HG03575 (cell line): Measurements from ENCODE around the gene SCD5.

Experiments
- ATAC-seq: cut with Tn5 transposase; IDR thresholded peaks from one replicate; pipeline ENCODE4 v1.9.1; 2021; ENCODE audit not compliant: unreplicated experiment, insufficient number of reproducible peaks, low FRiP score; ENCODE audit errors: extremely low read depth

Gene SCD5

DNA sequence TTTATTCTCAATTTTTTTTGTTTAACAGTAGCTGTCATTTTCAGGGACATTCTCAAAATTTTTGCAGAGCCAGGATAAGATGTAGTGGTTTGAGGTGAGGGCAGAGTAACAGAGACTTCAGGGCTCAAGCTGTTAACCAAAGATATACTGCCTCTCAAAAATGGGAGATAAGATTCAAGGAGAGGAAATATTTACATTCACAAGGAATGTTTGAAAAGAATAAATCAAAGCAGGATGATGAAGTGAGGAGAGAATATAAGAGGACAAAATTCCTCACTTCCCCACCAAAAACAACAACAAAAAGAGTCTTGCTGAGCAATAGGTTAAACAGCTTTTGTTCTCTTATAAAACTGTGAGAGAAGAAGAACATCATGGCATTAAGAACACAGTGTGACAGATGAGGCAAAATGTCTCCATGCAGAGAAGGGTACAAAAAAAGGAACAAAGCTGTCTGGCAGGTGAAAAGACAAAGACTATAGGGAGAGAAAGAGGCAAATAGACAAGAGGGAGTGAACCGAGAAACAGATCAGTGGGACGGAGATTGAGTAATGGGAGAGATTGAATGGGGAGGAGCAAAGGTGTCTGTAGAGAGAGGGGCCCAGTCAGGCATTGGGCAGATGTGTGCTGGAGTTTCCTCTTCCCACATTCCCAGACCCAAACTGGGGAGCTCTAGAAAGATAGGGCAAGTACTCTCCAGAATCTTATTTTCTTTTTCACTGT lies 130.7 kb downstream of the SCD5 start:
- no peak for ATAC-seq

DNA sequence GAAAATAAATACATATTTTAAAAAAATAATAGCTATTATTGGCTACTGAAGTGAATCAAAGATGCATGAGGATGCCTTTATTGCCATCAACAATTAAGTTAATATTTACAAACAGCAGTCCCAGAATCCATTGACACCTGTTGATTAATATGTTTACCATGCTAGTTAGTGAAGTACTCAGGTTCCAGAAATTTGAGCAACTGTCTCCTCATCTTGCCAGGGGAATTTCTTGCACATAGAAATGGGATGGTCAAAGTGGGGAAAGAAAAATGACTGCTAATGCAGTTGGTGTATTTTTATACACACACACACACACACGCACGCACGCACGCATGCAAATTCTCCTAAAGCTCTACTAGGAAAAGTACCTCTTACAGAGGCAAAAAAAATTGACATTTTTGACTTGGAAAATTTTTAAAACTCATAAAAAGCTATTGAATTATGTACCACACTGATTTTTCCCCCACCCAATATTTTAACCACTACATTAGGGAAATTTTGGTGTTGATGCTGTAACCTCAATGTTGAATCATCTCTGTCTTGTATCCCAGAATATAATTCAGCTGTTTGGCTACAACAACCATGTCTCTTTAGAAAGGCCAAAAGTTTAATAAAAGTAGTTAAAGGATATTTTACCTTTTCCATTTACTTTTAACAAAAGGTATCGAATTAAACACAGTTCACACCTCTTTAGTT lies 131.5 kb downstream of the SCD5 start:
- ATAC-seq, result no peak

- no peak for ATAC-seq
These were observed 137.2 kb downstream of the SCD5 start for GRCh38 chr4:82661181-82661992.

DNA sequence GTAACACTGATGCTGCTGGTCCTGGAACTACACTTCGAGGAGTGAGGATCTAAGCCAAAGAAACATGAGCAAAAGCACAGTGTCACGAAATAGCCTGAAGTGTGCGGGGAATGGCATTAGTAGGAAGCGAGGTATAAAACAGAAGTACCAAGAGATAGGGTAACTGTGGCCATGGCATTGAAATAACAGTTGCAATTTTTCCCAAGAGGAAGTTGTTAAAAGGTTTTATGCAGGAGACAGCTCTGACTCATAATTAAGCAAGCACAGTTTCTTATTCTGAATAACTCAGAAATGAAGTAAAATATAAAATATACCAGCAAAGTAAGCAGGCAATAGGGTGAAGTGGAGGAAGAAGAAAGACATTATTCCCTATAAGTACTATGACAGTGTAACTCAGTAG lies 146.5 kb downstream of the SCD5 start:
- no peak for ATAC-seq

DNA sequence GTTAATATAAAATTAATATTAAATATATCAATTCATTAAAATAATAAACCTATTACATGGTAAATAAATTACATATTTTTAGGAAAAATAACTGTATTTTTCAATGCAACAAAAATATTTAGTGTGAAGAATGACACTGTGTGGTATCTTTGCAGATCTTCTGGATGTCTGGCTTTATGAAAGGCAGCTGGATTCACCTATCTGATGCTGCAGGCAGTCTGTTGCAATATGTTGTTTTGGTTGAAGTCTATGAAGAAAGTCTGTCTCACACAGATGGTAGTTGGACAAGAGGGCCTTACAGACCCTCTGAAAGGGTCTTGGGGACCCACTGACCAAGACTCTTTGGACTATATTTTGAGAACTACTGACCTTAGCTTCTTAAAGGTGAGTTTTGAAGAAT lies 147.7 kb downstream of the SCD5 start:
- ATAC-seq, result no peak

- no peak for ATAC-seq
These were observed 150.2 kb downstream of the SCD5 start for GRCh38 chr4:82648356-82648755.

- no peak for ATAC-seq
These were observed 152.5 kb downstream of the SCD5 start for GRCh38 chr4:82645936-82646565.

- ATAC-seq, result no peak
These were observed 153.9 kb downstream of the SCD5 start for GRCh38 chr4:82644734-82645126.

GRCh38 chr4:82643994-82644733 lies 154.4 kb downstream of the SCD5 start:
- ATAC-seq, result no peak

DNA sequence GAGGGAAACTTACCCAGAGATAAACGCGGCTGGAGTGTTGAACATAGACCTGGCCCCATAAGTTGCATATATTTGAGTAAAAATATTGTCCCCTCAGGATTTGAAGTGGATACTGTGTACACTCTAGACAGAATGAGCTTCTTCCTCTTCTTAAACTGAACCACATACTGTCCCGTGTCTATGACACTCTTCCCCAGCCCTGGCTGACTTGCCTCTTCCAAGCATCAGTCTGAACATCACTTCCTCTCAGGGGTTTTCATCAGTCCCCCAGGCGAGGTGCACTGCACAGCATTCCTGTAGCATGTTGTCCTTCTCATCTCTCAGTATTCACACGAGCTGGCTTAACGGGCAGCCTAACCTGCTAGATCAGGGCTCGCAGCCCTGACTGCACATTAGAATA lies 156.3 kb downstream of the SCD5 start:
- no peak for ATAC-seq

GRCh38 chr4:82640540-82640939 lies 158.1 kb downstream of the SCD5 start:
- ATAC-seq, result no peak

DNA sequence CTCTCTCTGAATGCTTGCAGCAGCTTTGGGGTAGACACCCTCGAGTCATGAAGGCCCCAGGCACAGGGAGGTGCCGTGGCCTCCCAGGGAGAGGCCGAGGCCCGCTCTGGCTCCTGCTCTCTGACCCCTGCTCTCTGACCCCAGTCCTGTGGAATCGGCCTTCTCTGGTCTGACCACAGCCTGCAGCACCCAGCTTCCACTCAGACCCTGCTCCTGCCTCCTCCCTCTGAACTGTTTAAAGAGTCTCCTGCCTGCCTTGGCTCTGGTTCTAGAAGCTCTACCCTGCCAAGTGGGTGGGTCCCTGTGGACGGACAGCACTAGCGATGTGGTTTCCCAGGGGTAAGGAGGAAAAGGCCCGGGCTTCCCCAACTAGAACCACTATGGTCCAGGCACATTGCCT lies 158.6 kb downstream of the SCD5 start:
- ATAC-seq, result no peak

GRCh38 chr4:82638479-82638878 lies 160.1 kb downstream of the SCD5 start:
- no peak for ATAC-seq

- no peak for ATAC-seq
These were observed 168.5 kb downstream of the SCD5 start for GRCh38 chr4:82630079-82630478.

DNA sequence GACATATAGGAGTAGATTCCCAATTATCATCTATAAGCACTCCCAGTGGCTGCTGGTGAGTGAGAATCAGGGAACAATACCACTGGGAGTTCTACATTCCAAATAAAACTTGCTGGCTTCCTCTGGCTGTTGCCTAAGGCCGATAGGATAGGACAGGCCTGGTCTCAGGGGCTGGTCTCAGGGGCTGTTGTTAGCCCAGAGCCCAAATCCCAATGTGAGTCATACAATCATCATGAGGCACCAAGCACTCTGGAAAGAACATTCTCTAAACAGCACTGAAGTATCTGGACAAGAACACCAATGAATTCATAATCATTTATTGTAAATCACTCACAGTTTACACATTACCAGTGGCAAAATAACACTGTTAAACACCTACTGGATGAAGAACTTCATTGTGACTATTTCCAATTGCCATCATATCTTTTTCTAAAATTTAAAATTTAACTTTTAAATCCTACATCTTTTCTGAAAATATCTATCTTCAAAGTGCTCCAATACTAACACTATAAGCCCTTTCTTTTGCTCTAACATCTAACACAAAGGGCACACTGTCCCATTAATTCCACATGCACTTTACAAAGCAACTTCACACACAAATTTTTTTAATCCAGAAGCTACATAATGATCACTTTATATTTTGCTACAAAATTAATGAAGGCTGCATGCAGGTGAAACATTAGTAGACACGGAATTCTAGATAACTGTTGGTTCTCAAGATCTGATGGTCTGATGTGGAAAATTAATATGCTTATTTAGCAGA lies 169.2 kb downstream of the SCD5 start:
- ATAC-seq, result no peak

DNA sequence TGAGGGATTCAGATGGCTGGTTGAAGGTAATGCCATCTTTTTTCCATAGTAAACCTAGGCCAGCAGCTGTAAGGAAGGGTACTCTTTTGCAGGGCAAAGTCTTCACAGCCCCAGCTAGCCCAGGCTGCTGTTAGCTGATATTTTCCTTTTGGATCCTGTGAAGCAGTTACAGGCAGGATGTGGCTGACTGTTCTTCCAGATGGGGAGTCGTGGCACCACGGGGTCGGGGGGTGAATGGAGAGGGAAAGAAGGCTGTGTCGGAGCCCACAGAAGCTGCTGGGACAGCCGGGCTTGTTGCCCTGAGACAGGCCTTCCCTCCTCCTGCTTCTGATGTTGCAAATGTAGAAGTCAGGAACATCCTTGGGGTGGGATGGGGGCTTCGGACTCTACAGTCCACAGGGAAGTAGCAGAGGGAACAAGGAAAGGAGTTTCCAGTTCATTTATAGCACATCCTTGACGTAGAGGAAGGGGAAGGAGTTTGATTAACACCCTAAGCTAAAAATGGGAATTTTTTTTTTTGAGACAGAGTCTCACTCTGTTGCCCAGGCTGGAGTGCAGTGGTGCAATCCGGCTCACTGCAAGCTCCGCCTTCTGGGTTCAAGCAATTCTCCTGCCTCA lies 172.2 kb downstream of the SCD5 start:
- ATAC-seq, result no peak

GRCh38 chr4:82624819-82625218 lies 173.8 kb downstream of the SCD5 start:
- no peak for ATAC-seq
